NCI-H146 (cell line): ENCODE results near the gene GCKR.

ENCODE experiments used
- DNase-seq: peaks from one replicate; lab custom pipeline; 2025; lab: John Stamatoyannopoulos, UW

GCKR gene, protein sequence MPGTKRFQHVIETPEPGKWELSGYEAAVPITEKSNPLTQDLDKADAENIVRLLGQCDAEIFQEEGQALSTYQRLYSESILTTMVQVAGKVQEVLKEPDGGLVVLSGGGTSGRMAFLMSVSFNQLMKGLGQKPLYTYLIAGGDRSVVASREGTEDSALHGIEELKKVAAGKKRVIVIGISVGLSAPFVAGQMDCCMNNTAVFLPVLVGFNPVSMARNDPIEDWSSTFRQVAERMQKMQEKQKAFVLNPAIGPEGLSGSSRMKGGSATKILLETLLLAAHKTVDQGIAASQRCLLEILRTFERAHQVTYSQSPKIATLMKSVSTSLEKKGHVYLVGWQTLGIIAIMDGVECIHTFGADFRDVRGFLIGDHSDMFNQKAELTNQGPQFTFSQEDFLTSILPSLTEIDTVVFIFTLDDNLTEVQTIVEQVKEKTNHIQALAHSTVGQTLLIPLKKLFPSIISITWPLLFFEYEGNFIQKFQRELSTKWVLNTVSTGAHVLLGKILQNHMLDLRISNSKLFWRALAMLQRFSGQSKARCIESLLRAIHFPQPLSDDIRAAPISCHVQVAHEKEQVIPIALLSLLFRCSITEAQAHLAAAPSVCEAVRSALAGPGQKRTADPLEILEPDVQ

DNA sequence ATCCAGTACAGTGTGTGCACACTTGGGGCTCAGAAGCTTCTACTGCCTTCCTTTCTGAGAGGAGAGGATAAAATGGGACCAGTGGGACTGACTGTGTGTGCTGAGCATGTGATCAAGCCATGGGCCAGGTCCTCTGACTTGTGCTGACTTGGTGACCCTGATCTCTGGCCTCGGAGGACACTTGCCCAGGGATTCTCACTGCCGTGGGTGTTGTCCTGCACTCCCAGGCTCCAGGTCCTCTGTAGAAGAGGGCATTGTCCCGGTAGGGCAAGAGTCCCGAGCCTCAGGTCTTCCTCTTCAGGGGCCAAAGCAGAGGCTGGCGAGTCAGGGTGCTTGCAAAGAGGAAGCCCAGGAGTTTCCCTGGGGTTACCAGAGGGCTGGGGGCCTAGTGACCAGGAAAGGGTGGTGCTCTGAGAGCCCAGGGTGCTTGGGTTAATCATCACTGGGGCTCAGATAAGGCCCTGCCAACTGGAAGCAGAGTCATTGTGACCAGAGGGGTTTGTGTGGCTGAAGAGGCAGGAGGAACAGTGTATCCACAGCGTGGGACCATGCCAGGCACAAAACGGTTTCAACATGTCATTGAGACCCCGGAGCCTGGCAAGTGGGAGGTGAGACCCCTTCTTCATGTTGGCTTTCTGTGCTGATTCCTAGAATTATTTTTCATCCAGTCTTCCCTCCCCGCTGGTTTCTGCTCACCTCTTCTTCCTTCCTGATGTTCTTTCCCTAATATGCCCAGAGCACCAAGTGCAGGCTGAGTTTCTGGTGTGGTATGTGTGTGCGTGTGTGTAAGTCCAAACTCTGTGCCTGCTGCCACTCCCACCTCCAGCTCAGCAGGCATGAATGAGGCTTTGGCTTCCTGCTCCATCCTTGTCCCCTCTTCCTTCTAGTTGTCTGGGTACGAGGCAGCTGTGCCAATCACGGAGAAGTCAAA is at the start of gene GCKR:
Gene GCKR (plus strand): TSS at position 483 of the 931 bp plus-strand sequence. CDS start 66 bp downstream, at position 549.
- no peak for DNase-seq

DNA sequence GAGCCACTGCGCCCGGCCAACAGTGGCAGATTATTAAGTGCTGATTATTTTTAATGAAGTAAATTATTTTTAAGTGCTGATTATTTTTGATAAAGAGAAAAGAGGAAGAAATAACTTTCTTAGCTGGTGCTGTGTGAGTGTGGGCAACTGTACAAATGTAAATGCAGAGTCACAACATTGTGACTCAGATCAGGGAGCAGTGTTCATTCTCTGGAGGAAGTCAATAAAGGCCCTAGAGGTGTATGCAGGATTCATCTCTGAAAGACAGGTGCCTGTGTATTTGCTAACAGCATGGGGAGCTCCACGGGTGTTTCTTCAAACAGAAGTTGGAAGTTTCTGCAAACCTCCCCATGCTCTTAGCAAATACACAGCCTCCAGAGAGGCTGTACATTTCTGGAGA is 48.3 kb upstream of the GCKR start:
- DNase-seq: peak; percentile 90

DNA sequence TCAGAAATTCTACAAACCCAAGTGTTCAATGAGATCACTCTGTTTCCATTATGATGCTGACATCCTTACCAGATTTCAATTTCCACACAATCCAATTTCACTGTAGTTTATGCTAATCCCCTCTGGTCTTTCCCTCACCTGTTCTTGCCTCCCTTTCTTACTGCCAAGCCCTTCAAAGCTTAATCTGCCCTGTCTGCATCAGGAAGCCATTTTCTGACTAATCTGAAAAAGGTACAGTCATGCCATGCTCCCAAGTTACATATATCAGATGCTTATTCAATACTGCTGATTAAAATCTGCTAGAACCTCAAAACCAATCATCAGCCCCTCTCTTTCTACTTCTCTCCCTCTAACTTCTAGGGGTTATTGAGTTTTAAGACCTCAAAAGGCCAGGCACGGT is 45.5 kb upstream of the GCKR start:
- no peak for DNase-seq

DNA sequence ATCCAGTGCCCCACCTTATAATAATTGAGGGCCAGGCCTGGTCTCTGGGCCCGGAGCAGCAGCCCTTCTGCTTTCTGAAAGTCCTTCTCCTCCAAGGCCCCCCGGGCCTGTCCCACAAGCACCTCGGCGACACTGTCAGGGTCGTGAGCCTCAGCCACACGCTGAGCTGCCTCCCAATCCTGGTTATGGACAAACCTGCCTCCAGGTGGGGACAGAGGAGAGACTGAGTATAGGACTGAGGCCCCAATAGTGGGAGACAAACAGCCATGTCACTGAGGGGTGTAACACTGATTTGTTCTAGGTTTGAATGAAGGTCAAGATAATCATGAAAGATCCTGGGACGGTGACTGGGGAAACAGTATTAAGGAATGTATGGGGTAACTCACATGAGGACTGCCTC is 42.7 kb upstream of the GCKR start:
- no peak for DNase-seq

DNA sequence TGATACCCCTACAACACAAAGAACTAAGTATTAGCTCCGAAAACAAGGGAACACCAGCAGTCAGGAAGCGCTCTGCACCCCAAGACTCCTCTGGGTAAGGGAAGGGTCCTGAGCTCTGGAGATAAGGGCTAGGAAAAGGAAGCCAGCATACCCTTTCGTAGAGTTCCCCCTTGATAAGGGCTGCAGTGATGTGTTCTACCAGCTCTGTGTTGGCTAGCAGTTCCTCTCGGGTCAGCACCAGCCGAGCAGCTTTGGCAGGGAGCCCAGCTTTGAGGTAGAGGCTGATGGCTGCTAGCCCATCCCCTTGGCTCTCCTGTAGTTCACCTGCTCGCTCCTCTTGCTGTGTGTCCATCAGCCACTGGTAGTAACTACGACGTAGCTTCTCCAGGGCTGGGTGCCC is 35.5 kb upstream of the GCKR start:
- DNase-seq: no peak

DNA sequence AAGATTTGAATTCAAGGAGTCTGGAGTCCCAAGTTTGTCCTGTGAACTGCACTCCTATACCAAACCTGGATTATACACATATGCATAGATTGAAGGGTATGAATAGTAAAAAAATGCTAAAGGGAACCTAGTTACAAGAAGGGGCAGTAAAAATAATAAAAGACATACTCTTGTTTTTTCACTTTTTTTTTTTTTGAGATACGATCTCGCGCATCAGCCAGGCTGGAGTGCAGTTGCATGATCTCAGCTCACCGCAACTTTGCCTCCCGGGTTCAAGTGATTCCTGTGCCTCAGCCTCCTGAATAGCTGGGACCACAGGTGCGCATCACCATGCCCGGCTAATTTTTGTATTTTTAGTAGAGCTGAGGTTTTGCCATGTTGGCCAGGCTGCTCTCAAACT is 32.2 kb upstream of the GCKR start:
- DNase-seq: no peak

DNA sequence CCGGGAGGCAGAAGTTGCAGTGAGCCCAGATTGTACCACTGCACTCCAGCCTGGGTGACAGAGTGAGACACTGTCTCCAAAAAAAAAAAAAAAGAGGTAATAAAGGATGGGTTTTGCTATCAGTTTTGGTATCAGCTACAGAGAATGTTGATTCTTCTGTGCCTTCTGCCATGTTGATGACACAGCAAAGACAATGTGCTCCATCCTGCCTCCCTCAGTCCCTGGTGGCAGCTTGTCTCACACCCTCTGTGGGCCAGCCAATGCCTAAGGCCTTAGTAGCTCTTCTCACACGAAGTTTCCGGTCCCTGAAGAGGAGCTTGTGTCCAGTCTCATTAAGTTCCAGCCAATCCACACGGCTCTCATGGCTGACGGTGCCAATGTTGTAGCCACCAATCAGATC is 24.7 kb upstream of the GCKR start:
- DNase-seq: no peak

DNA sequence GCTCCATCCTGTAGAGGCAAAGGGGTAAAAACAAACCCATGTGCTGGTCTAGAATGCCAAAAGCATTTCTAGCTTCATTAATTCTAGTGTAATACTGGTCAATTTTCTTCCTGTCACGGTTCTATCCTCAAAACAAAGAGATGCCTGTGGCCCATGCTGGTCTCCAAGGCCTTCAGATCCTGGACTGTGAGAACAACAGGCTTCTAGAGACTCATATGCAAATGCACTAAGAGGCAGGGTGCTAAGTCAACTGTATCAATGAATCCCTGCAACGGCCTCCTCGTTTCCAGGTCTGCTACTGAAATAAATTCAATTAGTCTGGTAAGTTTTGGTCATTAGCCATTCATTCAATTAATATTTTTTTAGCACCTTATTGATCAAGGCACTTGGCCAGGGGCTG is 11.1 kb upstream of the GCKR start:
- no peak for DNase-seq

DNA sequence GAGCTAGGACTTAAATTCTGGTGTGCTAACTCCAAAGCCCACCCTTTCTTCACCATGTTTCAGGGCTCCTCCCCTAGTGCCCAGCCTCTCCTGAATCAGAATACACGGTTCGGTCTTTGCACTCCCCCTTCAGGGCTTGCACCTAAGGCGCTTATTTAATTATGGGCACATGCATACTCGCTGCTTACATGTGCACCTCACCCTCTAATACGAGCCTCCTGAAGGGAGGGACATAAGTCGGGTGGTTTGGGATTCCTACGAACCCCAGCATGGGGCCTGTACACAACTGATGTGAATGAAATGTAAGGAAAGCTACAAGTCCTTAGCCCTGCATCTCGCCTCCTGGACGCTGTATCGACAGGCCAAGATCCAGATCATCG is 7.5 kb upstream of the GCKR start:
- peak; percentile 69 for DNase-seq

DNA sequence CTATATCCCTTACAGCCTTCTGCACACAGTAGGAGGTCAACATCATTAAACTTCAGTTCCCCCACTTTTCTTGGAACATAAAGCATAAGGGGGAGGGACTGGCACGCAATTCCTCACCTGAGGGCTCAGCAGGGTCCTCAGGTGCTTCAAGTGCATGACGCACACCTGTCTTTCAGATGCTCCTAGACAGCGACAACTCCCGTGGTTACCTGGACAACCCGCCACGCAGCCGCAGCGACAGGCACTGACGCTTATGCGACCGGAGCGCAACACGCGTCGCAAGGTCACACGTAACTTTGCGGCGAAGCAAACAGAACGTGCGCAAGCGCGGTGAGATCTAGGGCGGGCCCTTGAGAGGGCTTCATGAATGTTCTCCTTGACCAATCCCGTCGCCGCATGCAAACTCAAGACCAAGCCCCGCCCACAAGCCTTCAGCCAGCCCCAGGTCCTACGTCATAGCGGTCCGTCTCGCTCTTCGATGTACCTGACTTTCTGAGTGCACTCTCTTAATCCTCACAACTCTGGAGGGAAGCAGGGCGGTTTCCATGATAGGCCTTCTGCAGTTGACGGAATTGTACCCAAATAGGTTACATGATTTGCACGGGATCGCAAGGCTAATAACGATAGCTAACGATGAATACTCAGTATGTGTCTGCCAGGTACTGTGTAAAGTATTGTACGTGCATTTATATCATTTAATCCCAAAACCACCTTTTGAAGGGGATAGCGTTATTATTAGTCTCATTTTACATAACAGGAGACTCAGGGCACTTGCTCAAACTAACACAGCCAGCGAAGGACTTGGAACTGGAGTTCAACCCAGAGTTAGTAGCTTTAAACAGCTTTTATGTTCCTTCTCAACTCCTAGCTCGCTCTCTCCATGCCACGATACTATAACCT is 6.9 kb upstream of the GCKR start, which contains the start of gene IFT172:
Gene IFT172 (minus strand): TSS at position 246 of the 900 bp plus-strand sequence. CDS start 90 bp downstream, at position 156.
- peak; percentile 100 for DNase-seq

DNA sequence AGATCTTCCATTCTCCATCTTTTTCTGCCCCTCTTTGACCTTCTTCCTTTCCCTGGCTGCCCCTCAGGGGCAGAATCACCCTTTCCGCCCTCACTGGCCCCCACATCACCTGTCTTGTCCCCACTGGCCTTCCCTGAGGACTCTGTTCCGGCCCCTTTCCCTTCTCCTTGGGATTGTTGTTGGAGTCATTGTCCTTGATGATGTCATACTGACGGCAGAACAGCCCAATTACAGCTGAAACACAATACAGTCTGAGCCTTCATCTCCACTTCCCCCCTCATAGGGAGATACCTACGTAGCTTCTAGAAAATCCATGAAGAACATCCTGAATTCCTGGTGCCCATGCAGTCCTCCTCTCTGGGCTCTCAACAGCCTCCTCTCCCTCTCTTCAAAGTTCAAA is 4.1 kb upstream of the GCKR start:
- no peak for DNase-seq

DNA sequence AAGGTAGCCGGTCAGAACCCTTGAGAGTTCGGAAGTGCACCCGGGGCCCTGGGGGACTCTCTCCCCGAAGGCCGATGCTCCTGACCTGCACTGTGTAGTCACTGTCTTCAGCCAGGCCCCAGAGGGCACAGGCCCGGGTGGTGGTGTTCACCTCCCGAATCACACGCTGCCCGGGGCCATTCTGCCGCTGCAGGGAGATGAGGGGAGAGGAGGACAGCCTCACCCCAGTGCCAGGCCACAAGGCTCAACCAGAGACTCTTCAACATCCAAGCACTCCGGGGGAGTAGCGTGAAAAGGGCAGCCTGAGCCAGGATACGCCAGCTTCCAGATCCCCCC is 2.7 kb upstream of the GCKR start:
- no peak for DNase-seq

DNA sequence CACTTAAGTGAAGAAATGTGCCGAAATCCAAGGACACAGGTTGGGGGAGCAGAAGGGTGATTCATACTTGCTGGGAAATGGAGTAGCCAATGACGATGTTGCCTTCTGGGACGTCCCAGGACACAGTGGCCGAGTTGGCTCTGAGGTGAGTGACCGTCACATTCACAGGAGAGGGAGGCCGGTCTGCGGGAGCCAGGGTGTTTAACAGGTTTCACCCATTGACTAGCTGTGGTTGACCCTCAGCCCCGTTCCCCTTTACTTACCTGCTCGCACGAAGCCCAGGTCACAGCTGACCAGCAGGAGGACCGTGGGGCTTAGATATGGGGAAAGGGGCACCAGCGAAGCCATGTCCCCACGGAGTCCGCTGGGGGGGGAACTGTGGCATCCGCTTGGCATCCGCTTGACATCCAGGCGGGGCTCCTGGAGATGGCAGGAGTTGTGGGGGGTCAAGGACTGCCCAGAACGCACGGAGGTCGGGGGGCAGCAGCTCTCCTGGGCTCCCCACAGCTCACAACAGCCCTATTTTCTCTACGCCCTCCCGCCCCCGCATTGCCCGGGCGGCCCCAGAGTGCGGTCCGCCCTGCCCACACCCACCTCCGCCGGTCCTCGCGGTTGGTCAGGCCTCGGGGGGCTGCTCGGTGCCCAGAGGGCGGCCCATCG is 2.2 kb upstream of the GCKR start:
- DNase-seq: no peak

DNA sequence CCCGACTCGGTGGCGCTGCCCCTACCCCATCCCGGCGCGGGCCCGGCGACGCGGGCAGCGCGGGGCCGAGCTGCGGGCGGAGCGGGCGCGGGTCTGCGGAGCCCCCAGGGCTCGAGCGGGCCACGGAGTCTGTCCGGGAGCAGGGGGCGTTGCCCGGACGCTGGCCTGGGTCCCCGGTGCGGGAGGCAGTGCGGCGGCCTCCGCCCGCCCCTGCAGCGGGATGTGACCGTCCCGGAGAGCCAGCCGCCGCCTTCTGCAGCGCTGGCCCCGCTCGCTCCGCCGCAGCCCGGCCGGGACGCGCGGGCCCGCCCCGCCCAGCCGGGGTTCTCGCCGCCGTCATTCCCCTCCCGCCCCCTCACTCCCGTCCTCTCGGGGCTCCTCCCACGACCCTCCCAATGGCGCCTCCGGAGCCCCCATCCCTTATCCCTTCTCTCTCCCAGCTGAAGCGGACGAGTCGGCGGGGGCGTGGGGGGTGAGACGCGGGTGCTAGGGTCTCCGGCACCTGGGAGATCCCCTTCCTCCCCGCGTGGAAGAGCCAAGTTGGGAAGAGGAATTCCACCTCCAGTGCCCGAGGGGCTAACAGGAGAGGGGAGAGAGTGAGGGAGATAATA is 1.6 kb upstream of the GCKR start, which contains the start of gene FNDC4:
Gene FNDC4 (minus strand): TSS at position 257 of the 611 bp plus-strand sequence. CDS start 521 bp downstream, outside the sequence.
- DNase-seq: peak; percentile 29

DNA sequence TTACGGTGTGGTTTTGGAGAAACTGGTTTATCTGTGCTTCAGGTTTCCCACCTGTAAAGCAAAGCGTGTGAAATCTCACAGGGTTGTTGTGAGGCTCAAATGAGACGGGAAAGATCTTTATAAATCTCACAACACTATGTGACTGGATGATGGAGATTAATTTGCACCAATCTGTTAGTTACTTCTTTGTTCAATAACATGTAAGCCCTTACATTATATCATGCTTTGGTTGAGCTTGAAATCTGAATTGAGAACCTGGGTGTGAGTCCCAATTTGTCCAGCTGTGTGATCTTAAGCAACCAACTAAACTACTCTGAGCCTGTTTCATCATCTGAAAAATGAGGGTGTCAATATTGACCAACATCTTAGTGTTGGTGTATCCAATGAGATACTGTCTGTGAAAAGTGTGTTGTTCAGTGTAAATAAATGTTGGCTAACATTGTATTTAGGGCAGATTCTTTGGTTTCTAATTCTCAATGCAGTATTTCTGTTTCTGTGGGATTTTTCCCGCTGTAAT is 741 bp upstream of the GCKR start:
- no peak for DNase-seq

DNA sequence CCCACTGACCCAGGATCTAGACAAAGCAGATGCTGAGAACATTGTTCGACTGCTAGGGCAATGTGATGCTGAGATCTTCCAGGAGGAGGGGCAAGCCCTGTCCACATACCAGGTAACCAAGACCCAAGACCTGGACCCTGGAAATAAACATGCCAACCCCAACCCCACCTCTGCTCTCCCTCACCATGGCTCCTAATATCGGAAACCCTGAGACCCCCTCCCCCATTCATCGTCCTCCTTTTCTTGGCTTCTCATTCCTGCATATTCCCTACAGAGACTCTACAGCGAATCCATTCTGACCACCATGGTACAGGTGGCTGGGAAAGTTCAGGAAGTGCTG is 619 bp downstream of the GCKR start:
- no peak for DNase-seq

DNA sequence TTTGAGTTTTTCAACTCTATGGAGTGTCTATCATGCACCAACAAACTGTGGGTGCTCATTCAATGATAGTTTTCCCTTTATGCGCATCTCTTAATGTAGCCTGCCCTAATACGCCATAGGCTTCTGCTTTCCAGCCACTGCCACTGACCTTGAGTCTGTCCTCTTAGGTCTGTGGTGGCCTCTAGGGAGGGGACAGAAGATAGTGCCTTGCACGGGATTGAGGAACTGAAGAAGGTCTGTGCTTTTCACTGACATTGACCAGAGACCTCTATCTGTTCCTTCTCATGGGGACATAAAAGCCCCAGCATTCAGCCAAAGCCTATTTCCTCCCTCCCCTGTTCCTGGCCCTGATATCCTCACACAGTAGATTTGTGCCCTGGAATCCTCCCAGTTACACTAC is 2.3 kb downstream of the GCKR start:
- no peak for DNase-seq

DNA sequence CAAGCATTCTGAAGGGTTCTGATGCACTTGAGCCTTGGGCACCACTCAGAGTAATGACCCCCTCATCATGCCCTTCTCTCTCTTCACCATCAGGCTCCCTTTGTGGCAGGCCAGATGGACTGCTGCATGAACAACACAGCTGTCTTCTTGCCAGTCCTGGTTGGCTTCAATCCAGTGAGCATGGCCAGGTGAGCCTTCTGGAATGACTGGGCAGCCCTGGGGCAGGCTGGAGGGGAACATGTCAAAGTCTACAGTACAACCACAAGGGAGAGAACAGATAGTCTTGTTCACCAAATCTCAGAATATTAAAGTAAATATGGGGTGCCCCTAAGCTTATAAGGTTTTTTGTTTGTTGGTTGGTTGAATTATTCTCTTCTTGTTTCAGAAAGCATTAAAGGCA is 4.4 kb downstream of the GCKR start:
- DNase-seq: peak; percentile 6

DNA sequence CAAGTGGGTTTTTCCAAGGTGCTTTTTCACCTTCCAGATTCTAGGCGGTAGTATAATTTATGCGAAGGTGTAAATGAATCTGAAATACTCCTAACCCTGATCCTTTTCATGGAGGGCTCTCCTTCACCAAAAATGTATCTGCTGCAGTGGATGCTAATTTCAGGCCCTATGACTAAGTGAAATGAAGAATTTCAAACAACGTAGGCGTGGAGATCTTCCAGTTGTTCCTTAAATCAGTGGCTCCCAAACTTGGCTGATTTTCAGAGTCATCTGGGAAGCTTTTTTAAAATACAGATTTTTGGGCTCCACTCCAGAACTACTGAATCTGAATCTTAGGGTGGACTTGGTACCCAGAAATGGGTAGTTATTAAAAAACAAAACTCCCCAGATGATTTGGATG is 5.5 kb downstream of the GCKR start:
- no peak for DNase-seq

DNA sequence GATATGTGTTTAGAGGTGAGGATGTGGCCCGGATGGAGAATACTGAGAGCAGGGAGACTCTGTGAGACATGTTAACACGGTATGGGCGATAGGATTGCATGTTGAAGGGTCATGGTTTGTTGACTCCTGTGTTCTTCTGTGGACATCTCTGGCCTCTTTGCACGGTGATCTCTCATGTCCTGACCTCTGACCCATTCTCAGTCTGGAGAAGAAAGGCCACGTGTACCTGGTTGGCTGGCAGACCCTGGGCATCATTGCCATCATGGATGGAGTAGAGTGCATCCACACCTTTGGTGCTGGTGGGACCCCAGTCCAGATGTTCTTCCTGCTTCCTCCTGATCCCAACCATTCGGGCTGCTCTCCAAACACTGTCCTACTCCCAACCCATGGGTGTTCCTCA is 9.9 kb downstream of the GCKR start:
- no peak for DNase-seq
